Measurements from ENCODE around the gene ITGB3BP. TPM values are rescaled to one million over a fixed set of nuclear protein-coding genes. Genes with fewer than 3 reads are reported as not detected.

Gene ITGB3BP
- total RNA-seq, 1 donor from 2014 or later: 110 TPM

DNA sequence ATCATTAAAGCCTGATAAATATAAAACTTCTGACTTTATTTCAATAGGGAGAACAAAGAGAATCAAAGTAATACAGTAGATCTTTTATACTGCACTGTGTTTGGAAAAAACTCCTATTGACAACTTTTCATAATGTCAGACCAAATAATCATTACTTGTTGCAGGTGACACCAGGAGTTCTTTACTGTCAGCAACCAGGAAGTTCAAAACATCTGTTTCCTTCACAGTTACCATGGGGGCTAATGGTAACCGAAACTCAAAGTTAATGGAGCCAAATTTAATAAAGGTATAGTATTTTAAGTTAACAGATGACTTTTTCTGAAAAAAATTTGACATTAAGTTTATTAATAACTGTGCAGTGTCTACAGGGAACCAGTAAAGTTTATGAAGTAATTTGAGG is 10.9 kb upstream of the ITGB3BP start:
- no peaks in the 10 kb centered on the region for H3K9me3 ChIP-seq (ENCODE audit: low read depth)
- no peaks in the 10 kb centered on the region for H3K9me3 Mint-ChIP-seq
- H3K4me2 ChIP-seq: no peak overlapping the region
- no peak overlapping the region for H3K4me3 ChIP-seq
- no peaks in the 10 kb centered on the region for H3K27me3 Mint-ChIP-seq (ENCODE audit: insufficient read depth, low read depth)
- no peaks in the 10 kb centered on the region for H3K79me2 ChIP-seq (ENCODE audit: low read depth)
- H3K36me3 ChIP-seq: peaks cover 10% of the 10 kb centered on the region
- no peak overlapping the region for H3K4me3 Mint-ChIP-seq
- no peaks in the 10 kb centered on the region for H3K36me3 Mint-ChIP-seq
- H3K9ac ChIP-seq: no peak overlapping the region
- no peak overlapping the region for H2AFZ ChIP-seq (replicated peaks)
- H3F3A ChIP-seq (ENCODE audit: low read depth): peaks cover 6% of the 10 kb centered on the region
- H4K20me1 ChIP-seq (ENCODE audit: low read depth): no peaks in the 10 kb centered on the region
- TF ChIP-seq, protein P1, sequence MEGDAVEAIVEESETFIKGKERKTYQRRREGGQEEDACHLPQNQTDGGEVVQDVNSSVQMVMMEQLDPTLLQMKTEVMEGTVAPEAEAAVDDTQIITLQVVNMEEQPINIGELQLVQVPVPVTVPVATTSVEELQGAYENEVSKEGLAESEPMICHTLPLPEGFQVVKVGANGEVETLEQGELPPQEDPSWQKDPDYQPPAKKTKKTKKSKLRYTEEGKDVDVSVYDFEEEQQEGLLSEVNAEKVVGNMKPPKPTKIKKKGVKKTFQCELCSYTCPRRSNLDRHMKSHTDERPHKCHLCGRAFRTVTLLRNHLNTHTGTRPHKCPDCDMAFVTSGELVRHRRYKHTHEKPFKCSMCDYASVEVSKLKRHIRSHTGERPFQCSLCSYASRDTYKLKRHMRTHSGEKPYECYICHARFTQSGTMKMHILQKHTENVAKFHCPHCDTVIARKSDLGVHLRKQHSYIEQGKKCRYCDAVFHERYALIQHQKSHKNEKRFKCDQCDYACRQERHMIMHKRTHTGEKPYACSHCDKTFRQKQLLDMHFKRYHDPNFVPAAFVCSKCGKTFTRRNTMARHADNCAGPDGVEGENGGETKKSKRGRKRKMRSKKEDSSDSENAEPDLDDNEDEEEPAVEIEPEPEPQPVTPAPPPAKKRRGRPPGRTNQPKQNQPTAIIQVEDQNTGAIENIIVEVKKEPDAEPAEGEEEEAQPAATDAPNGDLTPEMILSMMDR (IDR thresholded peaks at IDR 0.05): no peak
- no peak for TF ChIP-seq EZH2phosphoT487 (IDR thresholded peaks at IDR 0.05)
- no peak for TF ChIP-seq EZH2 (IDR thresholded peaks at IDR 0.05)
- H3K27ac ChIP-seq: no peak overlapping the region
- H3K4me1 ChIP-seq: no peaks in the 10 kb centered on the region
- no peak for DNase-seq (ENCODE audit: low spot score)
- no peak overlapping the region for H3K27ac Mint-ChIP-seq
- no peaks in the 10 kb centered on the region for H3K27me3 ChIP-seq
- H3K4me1 Mint-ChIP-seq: no peaks in the 10 kb centered on the region

DNA sequence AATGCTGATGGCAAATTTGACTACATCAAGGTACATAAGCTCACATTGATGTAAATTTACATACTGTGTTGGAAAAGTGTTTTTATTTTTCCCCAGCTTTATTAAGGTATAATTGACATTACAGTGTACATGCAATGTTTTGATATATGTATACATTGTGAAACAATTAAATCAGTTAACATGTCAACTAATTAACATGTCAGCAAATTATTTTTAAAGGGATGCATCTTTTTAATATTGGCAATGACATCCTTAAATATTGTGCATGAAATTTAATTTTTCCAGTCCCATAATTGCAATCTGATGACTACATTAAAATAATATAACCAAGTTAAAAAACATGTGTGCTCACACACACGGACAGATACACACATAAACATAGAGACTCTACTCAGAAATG is 9.7 kb upstream of the ITGB3BP start:
- Histone ChIP-seq H2AFZ (replicated peaks) (no peak overlapping the region), H3F3A (ENCODE audit: low read depth) (peaks cover 6% of the 10 kb centered on the region), H3K4me1 (no peaks in the 10 kb centered on the region), H3K9me3 (ENCODE audit: low read depth) (no peaks in the 10 kb centered on the region), H3K36me3 (peaks cover 10% of the 10 kb centered on the region), H3K79me2 (ENCODE audit: low read depth) (no peaks in the 10 kb centered on the region), H3K4me3 (no peak overlapping the region), H3K9ac (no peak overlapping the region), H3K4me2 (no peak overlapping the region), H3K27ac (no peak overlapping the region), H3K27me3 (no peaks in the 10 kb centered on the region), H4K20me1 (ENCODE audit: low read depth) (no peaks in the 10 kb centered on the region)
- TF ChIP-seq EZH2 (IDR thresholded peaks at IDR 0.05): no peak
- TF ChIP-seq, protein P1 (IDR thresholded peaks at IDR 0.05): no peak
- no peak for TF ChIP-seq EZH2phosphoT487 (IDR thresholded peaks at IDR 0.05)
- H3K27ac Mint-ChIP-seq: no peak overlapping the region
- H3K4me1 Mint-ChIP-seq: no peaks in the 10 kb centered on the region
- no peaks in the 10 kb centered on the region for H3K36me3 Mint-ChIP-seq
- no peaks in the 10 kb centered on the region for H3K27me3 Mint-ChIP-seq (ENCODE audit: insufficient read depth, low read depth)
- H3K4me3 Mint-ChIP-seq: no peak overlapping the region
- H3K9me3 Mint-ChIP-seq: no peaks in the 10 kb centered on the region
- DNase-seq (ENCODE audit: low spot score): no peak

DNA sequence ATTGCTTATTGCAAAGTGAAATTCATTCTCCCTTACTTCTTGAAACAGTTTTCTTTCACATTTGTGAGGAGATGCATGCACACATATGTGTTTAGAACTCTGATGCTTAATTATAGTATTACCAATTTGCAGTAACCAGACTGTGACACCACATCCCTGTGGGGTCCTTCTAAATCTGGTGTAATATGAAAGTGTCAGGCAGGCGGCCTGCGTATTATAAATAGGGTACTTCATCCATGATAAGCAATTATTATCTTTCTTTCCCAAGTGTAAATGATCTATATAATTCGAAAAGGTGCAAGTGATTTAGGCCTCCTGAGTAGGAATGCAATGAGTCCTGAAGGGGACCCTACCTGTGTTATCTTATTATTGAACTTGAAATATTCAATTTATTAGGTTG is 1.2 kb upstream of the ITGB3BP start:
- no peak overlapping the region for H3K27ac Mint-ChIP-seq

More for the DNA sequence above, 1.2 kb upstream of the ITGB3BP start:
- Histone ChIP-seq H3K79me2 (ENCODE audit: low read depth) (peaks cover 45% of the 10 kb centered on the region), H3F3A (ENCODE audit: low read depth) (peaks cover 18% of the 10 kb centered on the region), H3K4me2 (peak overlapping the region; percentile 83), H3K4me3 (peak overlapping the region; percentile 77), H2AFZ (replicated peaks) (peak overlapping the region; percentile 99), H3K27me3 (no peaks in the 10 kb centered on the region), H3K9me3 (ENCODE audit: low read depth) (no peaks in the 10 kb centered on the region), H3K9ac (peak overlapping the region; percentile 63), H3K27ac (peak overlapping the region; percentile 97), H3K4me1 (peaks cover 14% of the 10 kb centered on the region), H3K36me3 (no peaks in the 10 kb centered on the region), H4K20me1 (ENCODE audit: low read depth) (no peaks in the 10 kb centered on the region)
- H3K9me3 Mint-ChIP-seq: no peaks in the 10 kb centered on the region
- no peaks in the 10 kb centered on the region for H3K27me3 Mint-ChIP-seq (ENCODE audit: insufficient read depth, low read depth)
- H3K4me1 Mint-ChIP-seq: peaks cover 18% of the 10 kb centered on the region
- H3K36me3 Mint-ChIP-seq: no peaks in the 10 kb centered on the region
- no peak for TF ChIP-seq EZH2 (IDR thresholded peaks at IDR 0.05)
- no peak for TF ChIP-seq EZH2phosphoT487 (IDR thresholded peaks at IDR 0.05)
- TF ChIP-seq, protein P1 (IDR thresholded peaks at IDR 0.05): no peak
- DNase-seq (ENCODE audit: low spot score): no peak
- H3K4me3 Mint-ChIP-seq: peak overlapping the region; percentile 98
